Skeletal muscle satellite cell (primary cell): Measurements from ENCODE around the gene ZNHIT2.

Experiments
- H3K27me3 ChIP-seq: 2 replicates; pipeline ENCODE4 v1.7.0; 2013; ENCODE audit warnings: low read length; ENCODE audit not compliant: control insufficient read depth, insufficient read depth
- H3K36me3 ChIP-seq: 2 replicates; pipeline ENCODE4 v1.7.0; 2013; ENCODE audit warnings: mild to moderate bottlenecking, control low read depth, low read length; ENCODE audit not compliant: insufficient read depth
- H3K4me1 ChIP-seq: 2 replicates; pipeline ENCODE4 v1.7.0; 2013; ENCODE audit warnings: low read length; ENCODE audit not compliant: control insufficient read depth, insufficient read depth
- H3K4me2 ChIP-seq: 2 replicates; pipeline ENCODE4 v1.7.0; 2013; ENCODE audit warnings: mild to moderate bottlenecking, low read length
- H3K4me3 ChIP-seq: 2 replicates; pipeline ENCODE4 v1.7.0; 2013; ENCODE audit warnings: low read length
- H3K9ac ChIP-seq: 2 replicates; pipeline ENCODE4 v1.7.0; 2013; ENCODE audit warnings: mild to moderate bottlenecking, low read depth, low read length, moderate library complexity
- H3K9me3 ChIP-seq: replicated peaks from 2 replicates; pipeline ENCODE4 v1.7.0; 2013; ENCODE audit warnings: mild to moderate bottlenecking, control low read depth, low read length

ZNHIT2 gene

DNA sequence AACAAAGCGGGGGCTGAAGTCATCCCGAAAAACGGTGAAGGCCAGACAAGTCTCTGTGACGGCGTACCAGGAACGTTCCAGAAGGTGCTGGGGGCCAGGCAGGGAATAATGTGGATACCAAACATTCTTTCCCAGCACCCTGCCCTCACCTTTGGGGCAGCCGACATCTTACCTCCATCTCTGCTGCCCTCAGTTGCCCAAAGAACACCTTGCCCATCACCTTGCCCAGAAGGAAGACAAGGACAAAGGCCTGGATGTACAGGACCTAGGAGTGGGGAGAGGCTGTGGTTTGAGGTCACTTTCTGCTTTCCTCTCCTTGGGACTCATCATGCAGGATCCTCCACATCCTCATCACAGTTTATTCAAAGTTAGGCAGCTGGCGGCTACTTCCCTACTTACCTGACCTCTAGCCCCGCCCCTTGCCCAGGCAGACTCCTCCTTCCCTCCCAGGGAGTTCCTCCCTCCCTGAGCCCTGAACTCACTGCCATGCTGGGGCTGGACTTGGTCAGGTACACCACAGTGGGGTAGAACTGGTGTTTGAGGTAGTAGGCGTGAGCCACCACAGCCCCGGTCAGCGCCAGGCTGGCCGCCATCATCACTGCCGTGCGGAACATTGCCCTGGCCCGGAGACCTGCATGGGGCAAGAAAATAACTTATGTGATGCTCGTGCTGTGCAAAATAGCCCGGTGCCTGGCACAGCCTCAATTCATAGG lies 15.6 kb upstream of the ZNHIT2 start:
- Histone ChIP-seq H3K4me1 (peaks cover 16% of the 10 kb centered on the region), H3K27me3 (no peaks in the 10 kb centered on the region), H3K36me3 (peaks cover 49% of the 10 kb centered on the region), H3K9me3 (no peaks in the 10 kb centered on the region), H3K9ac (peak overlapping the region; percentile 98), H3K4me2 (peak overlapping the region; percentile 91), H3K4me3 (peak overlapping the region; percentile 96)

DNA sequence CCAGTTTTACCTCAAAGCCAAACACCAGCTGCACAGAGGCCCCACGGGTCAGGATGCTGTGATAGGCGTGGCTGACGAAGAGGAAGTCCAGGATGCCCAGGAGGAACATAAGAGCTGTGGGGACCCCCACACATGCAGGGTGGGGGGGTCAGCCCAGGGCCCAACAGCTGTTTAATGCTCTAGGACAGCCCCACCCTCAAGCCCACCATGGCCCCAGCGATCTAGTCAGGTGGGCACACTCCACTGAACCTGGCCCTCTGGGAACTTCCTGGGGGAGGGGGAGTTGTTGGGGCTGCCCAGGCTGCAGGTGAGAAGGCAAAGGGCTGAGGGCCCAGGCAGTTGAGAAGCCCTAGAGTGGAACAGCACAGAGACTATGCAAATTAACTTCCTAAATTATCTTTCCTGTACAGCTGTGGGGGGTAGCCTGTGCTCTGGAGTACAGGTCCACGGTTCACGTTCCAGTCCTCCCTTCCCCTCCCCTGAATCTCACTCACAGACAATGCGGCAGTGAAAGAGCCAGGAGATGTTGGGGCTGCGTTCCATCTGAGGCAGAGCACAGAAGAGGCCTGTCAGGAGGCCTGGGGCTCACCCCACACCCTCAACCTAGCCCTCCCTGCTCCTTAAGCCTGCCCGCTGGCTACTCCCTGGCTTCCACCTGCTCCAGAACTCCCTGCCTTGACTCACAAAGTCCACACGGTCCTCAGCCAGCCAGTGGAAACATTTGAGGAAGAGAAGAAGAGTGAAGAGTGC lies 14.9 kb upstream of the ZNHIT2 start:
- peaks cover 16% of the 10 kb centered on the region for H3K4me1 ChIP-seq
- peak overlapping the region; percentile 96 for H3K4me3 ChIP-seq
- peaks cover 55% of the 10 kb centered on the region for H3K36me3 ChIP-seq
- peak overlapping the region; percentile 91 for H3K4me2 ChIP-seq
- H3K27me3 ChIP-seq, result no peaks in the 10 kb centered on the region
- no peaks in the 10 kb centered on the region for H3K9me3 ChIP-seq
- no peak overlapping the region for H3K9ac ChIP-seq

DNA sequence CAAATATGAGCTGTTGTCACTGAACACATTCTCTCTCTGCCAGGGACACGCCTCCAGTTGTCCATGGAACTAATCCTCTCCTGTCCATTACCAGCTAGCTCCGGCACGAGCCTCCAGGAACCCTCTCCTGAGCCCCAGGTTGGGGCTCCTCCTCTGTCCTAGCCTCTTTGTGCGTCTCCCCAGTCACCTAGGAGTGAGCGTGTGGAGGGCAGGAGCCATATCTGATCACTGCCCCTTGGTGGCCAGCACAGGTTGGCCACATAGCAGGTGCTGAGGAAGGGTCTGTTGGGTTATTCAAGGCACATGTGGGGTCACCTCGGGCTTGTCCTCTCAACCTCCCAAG lies 14.4 kb upstream of the ZNHIT2 start:
- no peak overlapping the region for H3K4me3 ChIP-seq
- H3K4me2 ChIP-seq, result no peak overlapping the region
- no peaks in the 10 kb centered on the region for H3K9me3 ChIP-seq
- peaks cover 16% of the 10 kb centered on the region for H3K4me1 ChIP-seq
- H3K27me3 ChIP-seq, result no peaks in the 10 kb centered on the region
- peaks cover 61% of the 10 kb centered on the region for H3K36me3 ChIP-seq
- H3K9ac ChIP-seq, result no peak overlapping the region

DNA sequence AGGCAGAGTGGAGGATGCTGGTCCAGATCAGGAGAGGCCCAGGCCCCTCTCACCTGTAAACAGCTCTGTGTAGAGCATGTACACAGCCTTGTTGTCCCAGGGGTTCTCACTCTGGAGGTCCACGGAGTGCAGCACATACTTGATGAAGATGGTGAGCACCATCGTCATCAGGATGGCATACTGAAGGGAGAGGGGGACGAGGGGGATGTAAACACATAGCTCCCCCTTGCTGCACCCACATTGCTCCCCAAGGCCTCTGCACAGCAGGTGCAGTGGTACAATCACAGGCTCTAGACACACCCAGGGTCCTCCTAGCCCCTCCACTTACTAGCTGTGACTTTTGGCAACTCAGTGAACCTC lies 13.9 kb upstream of the ZNHIT2 start:
- H3K9me3 ChIP-seq, result no peaks in the 10 kb centered on the region
- no peaks in the 10 kb centered on the region for H3K27me3 ChIP-seq
- no peak overlapping the region for H3K9ac ChIP-seq
- no peak overlapping the region for H3K4me2 ChIP-seq
- peaks cover 16% of the 10 kb centered on the region for H3K4me1 ChIP-seq
- H3K36me3 ChIP-seq, result peaks cover 65% of the 10 kb centered on the region
- no peak overlapping the region for H3K4me3 ChIP-seq

DNA sequence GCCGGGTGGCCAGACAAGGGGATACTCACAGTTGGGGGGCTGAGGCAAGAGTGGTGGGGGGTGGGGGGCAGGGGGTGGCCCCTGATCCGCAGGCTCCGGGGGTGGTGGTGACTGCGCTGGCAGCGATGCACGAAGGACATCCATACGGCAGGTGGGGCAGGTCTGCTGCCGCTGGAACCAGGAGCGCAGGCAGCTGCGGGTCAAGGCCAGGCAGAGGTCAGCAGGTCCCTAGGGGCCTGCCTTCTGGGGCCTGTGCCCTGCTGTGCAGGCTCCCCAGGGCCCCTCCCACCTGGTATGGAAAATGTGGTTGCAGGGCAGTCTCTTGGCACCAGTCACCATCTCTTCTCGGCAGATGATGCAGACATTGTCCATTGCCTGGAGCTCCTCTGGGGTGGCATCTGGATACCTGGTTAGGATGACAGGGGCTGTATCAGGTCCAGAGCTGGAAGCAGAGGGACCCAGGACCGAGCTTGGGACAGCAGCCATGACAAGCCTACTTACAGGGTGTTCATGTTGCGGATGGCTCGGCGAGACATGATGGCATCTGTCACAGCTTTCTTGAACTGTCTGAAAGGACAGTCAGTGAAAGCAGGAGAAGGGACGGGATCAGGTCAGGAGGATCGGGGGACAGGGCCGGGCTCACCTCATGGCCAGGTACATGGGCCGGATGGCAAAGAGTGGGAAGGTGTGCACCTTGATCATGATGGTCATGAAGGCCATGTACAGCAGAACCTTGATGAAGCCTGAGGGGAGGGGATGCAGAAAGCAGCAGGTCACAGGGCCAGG lies 13.3 kb upstream of the ZNHIT2 start:
- Histone ChIP-seq H3K4me1 (peaks cover 16% of the 10 kb centered on the region), H3K9ac (no peak overlapping the region)

DNA sequence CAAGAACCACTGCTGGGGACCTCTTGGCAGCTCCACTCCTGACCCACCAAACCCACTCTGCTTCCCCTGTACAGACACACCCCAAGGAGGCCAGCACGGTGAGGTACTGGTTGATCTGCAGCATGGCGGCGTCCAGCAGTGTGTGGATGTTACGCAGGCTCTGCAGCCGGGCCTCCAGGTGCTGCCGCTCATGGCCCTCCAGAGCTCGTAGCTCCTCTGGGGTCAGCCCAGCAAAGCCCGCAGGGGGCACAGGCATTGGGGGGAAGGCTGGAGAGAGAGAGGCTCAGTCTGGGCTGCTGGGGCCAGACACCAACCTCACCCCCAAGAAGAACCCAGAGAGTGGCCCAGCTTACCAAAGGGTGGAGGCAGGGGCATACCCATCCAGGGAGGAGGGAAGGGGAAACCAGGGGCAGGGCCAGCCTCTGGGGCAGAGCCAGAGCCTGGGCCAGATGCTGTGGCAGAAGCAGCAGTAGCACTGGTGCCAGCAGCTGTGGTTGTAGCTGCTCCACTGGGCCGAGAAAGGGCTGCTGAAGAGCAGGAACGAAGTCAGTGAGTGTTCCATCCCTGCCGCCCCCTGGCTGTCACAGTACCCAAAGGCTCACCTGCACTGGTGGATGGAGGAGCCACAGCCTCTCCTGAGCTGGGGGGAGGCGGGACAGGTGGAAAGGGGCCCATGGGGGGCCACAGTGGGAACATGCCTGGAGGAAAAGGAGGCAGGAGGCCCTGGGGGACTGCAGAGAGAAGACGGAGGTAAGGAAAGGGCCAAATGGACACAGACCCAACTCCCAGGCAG lies 12.3 kb upstream of the ZNHIT2 start:
- peaks cover 79% of the 10 kb centered on the region for H3K36me3 ChIP-seq
- H3K9me3 ChIP-seq, result no peaks in the 10 kb centered on the region

More for the DNA sequence above, 13.3 kb upstream of the ZNHIT2 start:
- Histone ChIP-seq H3K36me3 (peaks cover 70% of the 10 kb centered on the region), H3K4me2 (no peak overlapping the region), H3K27me3 (no peaks in the 10 kb centered on the region), H3K9me3 (no peaks in the 10 kb centered on the region), H3K4me3 (no peak overlapping the region)

DNA sequence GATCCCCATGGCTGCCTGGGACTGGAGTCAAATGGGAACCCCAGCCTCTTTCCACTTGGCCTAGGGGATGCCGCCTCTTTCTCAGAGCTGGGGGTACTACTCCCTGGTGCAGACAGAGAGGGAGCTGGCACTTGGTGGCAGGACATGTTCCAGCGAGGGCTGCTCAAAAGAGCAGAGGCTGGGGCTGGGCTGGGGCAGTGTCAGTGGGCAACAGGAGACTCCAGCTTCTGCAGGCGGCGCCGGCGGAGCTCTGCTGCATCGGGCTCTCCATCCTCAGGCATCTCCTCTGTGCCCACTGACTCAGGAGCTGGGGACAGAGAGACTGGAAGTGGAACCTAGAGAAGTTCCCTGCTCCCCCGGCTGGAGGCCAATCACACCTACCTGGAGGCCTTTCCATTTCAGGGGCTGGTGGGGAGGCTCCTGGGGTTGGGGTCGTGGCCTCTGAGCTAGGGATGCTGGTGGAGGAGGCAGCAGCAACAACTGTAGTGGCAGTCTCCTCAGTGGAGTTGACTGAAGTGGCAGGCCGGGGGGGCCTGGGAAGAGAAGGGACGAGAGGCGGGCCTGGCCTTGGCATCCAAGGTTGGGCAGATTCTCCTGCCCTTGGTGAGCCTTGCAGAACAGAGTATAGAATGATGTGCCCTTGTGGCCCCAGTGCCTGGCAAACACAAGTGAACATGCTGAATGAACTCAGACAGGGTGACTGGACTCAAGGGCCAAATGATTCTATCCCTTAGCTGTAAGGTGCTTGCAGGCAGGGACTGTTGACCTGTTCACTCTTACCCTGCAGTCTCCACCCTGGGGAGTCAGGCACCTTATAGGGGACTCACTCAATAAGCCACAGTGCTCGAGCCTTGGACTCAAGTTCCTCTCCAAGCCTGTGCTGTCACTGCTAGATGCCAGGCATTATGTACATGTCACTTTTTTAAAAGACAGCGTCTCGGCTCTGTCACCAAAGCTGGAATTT lies 11.0 kb upstream of the ZNHIT2 start:
- Histone ChIP-seq H3K4me1 (peaks cover 10% of the 10 kb centered on the region), H3K4me3 (no peak overlapping the region), H3K9ac (no peak overlapping the region), H3K4me2 (no peak overlapping the region), H3K9me3 (no peaks in the 10 kb centered on the region), H3K36me3 (peaks cover 83% of the 10 kb centered on the region), H3K27me3 (no peaks in the 10 kb centered on the region)

More for the DNA sequence above, 12.3 kb upstream of the ZNHIT2 start:
- no peaks in the 10 kb centered on the region for H3K27me3 ChIP-seq
- no peak overlapping the region for H3K4me2 ChIP-seq
- no peak overlapping the region for H3K9ac ChIP-seq
- no peak overlapping the region for H3K4me3 ChIP-seq
- peaks cover 11% of the 10 kb centered on the region for H3K4me1 ChIP-seq

DNA sequence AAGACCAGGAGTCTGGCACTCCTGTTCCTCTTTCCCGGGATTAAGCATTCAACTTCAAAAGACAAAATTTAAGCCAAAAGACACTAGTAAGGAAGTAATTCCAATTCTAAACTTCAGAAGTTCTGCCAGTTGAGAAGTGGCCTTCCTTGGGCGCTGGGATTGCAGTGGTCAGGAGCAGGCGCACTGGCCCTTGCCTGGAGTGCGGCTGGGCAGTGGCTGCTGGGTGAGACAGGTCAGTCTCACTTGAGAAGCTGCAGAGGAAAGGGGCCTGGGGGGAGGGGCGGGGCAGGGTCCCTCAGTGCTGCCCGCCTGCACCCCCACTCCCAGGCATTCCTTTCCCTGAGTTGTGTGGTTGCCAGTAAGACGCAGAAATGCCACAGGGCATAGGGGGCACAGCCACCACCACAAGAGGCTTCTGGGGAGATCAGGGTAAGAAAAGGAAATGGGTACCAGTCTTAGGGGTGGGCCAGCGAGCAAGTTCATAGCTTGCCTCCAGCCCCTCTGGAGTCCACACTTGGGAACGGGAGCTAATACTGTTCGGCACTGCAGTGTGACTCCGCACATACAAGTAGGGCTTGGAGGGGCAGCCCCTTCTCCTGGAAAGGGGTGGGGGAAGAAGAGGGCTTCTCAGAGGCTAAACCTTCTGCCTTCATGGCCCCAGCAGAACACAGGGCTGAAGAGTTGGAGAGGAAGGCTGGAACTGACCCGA lies 10.1 kb upstream of the ZNHIT2 start:
- Histone ChIP-seq H3K36me3 (peaks cover 76% of the 10 kb centered on the region), H3K27me3 (no peaks in the 10 kb centered on the region), H3K4me3 (no peak overlapping the region), H3K4me2 (no peak overlapping the region), H3K9ac (no peak overlapping the region), H3K4me1 (peaks cover 7% of the 10 kb centered on the region), H3K9me3 (no peaks in the 10 kb centered on the region)

DNA sequence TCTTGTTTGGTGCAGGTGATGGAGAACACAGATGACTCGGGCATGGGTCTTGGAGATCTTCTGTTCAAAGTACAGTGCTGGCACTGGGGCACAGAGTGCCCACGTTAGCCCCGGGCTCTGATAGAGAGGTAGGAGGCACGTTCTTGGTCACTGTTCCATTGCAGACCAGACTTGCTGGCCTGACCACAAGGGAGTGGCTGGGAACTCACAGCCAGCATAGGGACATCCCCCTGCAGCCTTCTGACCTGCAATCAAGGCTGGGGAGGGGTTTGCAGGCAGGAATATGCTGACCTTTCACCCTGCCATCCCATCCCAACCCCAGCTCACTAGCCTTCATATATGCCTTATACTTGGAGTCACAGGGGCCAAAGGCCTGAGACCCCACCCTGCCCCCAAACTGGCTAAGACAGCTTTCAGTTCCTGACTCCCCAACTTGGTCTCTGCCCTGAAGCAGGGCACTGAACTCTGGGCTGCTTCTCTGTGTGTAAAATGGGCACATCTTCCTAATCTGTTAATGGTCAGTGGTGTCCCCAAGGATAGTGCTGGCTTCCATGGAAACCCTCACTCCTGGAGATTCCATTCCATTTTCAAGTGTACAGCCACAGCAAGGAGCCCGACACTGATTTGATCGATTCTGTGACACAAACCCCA lies 9.2 kb upstream of the ZNHIT2 start:
- Histone ChIP-seq H3K4me1 (peaks cover 6% of the 10 kb centered on the region), H3K9me3 (no peaks in the 10 kb centered on the region), H3K27me3 (no peaks in the 10 kb centered on the region), H3K4me3 (no peak overlapping the region), H3K9ac (no peak overlapping the region), H3K36me3 (peaks cover 67% of the 10 kb centered on the region), H3K4me2 (no peak overlapping the region)
